ENCODE data around the gene DUSP15.

GRCh38 chr20:31883829-31884228 is 13.5 kb upstream of the DUSP15 start:
- TF ChIP-seq POLR2A (IDR thresholded peaks at IDR 0.05) (no peak), CTCF (IDR thresholded peaks at IDR 0.05) (no peak)

All from Peyer's patch (tissue), 4 donors.